Prostate gland (tissue), 2 donors: ENCODE results near the gene SUMF2.

ENCODE experiments used
- POLR2A ChIP-seq: fragments of 450-650 bp; IDR thresholded peaks from one replicate; pipeline ENCODE4 v1.6.1; 2016; ENCODE audit warnings: antibody characterized with exemption, mild to moderate bottlenecking
- TF ChIP-seq, protein P1 (sequence below), 4 experiments: fragments of 200-600 bp in 2 of 4; fragments of 450-650 bp in 2 of 4; sonication (generic) in 2 of 4; IDR thresholded peaks; 1 replicate in 3 of 4; 2 replicates in 1 of 4; pipeline ENCODE4 v1.5.1; 2016 to 2019; ENCODE audit warnings: antibody characterized with exemption in 4 of 4, mild to moderate bottlenecking in 2 of 4, moderate library complexity in 2 of 4

DNA sequence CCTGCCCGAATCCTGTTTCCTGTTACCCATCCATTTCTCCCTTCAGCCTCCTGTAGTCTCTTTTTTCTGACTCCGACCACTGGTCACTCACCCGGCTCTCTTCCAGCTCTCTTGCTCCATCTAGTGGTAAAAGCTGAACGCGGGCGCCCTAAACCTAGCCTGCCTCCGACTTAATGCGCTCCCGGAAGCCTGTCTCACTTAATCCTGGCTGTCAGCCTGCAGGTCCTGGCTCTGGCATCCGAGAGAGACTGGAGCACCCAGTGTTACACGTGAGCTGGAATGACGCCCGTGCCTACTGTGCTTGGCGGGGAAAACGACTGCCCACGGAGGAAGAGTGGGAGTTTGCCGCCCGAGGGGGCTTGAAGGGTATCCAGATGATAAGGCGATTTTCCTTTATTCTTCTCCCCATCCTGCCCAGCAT is 10.3 kb downstream of the SUMF2 start:
- no peak for TF ChIP-seq POLR2A
- TF ChIP-seq, protein P1, sequence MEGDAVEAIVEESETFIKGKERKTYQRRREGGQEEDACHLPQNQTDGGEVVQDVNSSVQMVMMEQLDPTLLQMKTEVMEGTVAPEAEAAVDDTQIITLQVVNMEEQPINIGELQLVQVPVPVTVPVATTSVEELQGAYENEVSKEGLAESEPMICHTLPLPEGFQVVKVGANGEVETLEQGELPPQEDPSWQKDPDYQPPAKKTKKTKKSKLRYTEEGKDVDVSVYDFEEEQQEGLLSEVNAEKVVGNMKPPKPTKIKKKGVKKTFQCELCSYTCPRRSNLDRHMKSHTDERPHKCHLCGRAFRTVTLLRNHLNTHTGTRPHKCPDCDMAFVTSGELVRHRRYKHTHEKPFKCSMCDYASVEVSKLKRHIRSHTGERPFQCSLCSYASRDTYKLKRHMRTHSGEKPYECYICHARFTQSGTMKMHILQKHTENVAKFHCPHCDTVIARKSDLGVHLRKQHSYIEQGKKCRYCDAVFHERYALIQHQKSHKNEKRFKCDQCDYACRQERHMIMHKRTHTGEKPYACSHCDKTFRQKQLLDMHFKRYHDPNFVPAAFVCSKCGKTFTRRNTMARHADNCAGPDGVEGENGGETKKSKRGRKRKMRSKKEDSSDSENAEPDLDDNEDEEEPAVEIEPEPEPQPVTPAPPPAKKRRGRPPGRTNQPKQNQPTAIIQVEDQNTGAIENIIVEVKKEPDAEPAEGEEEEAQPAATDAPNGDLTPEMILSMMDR (IDR thresholded peaks at IDR 0.05): peak; percentile 77 to 97 (median 92)
